ENCODE data around the gene ZSCAN30.

Gene ZSCAN30

DNA sequence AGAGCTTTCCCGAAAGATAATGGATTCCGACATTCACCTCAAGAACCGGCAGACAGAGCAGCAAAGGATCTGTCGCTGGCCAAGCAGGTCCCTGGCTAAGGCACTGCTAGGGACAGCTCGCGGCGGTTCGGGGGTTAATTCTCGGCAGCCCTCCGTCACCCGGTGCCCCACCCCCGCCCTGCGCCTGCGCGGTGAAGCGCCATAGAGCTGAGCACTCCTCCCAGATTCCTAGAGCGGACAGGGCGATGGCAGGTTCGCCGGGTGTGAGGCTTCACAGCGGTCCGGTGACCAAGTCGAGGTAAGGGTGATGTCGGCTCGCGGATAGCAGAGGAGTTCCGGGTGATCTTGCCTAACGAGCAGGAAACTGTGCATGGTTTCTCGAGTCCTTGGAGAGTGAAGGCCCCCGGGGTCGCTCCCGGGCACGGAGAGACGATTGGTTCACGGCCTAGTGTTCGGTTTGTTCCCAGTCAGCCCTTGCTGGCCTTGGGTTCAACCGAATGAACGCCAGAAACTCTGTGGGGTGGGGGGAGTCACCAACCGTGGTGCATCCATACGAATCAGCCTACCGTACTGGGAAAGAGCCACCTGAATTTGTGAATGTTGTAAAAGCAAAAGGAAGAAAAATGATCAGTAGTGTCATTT lies at the start of gene ZSCAN30:
Gene ZSCAN30, minus strand, starts transcription at position 136 of the 642 bp plus-strand sequence. CDS start 25,877 bp downstream, outside the sequence.
- DNase-seq = peak; percentile 94 to 98 (median 97)

- peak; percentile 64 to 86 (median 73) for DNase-seq
Measured at GRCh38 chr18:35337286-35337685, 47.3 kb upstream of the ZSCAN30 start.

GRCh38 chr18:35335866-35336265 lies 45.8 kb upstream of the ZSCAN30 start:
- DNase-seq = no peak

GRCh38 chr18:35334821-35335220 lies 44.8 kb upstream of the ZSCAN30 start:
- no peak for DNase-seq

DNA sequence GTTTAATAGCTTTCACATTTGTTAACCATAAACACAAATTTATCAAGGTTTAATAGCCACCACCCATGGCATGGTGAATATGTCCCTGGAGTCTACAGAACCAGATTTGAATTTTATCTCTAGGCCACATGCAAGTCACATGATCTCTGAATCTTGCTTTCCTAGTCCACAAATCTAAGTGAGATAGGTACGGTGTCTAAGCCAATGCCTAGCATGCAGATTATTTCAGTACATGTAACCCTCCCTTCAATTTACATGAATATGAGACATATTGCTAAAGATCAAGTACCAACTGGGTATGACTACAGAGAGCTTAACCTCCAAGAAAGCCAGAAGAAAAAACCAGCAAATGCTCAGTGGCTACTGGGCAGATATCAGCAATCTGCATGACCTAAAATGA lies 44.2 kb upstream of the ZSCAN30 start:
- no peak for DNase-seq

GRCh38 chr18:35331367-35332087 lies 41.5 kb upstream of the ZSCAN30 start:
- no peak for DNase-seq

- no peak for DNase-seq
Measured at GRCh38 chr18:35328868-35329267, 38.8 kb upstream of the ZSCAN30 start.

DNA sequence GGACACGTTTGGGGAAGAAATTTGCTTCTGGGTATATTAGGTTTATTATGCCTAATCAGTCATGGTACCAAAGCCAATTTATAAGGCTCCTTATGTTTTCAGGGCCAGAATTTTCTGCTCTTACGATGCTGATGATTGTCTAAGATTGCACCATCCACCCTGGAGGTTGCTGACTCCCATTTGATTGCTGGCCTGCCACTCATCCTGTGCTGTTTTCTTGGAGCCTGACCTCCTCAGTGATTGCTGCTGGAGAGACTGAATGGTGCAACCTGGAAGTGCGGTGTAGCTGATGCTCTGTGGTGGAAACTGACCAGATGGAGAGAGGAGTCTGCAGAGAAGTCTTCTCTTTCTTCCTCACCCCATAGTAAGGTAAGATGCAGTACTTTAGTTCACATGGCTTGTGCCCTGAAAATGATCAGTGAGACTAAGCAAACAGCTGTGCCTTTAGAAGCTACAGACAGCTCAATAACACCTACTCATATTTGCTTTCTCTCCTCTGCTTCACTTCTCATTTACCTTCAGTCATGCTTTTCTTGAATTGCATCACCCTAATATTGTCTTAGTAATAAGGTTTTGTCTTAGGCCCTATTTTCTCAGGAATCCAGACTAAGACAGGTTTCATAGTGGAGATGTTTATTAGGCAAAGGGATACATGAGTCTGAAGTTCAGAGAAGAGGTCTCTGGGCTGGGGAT lies 36.8 kb upstream of the ZSCAN30 start:
- DNase-seq = no peak

DNA sequence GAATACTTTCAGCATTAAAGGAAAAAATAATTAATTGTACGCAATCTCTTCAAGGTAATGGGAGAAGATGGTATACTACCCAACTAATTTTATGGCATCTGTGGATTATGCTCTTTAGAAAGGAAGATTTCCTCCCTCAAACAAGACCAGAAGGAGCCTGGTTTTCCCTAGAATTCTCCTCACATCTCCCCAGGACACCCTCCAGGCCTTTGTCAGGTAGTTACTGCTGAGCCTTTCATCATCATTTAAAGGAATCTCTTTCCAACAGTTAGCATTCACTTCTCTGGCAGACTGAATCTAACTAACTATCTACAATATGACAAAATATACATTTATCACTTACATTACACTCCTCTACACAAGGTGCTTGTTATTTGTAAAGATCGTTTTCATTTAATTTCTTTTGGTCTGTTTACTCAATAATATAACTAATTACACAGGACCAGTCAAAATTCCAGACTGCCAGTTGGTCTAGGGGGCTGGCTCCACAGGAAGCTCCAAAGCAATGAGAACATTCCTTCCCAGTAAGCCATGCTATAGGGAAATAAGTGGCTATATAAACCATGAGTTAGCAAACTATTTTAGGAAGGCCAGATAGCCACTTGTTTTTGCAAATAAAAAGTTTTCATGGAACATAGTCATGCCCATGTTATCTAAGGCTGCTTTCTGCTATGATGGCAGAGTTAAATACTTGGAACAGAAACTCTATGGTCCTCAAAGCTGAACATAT lies 35.1 kb upstream of the ZSCAN30 start:
- no peak for DNase-seq

DNA sequence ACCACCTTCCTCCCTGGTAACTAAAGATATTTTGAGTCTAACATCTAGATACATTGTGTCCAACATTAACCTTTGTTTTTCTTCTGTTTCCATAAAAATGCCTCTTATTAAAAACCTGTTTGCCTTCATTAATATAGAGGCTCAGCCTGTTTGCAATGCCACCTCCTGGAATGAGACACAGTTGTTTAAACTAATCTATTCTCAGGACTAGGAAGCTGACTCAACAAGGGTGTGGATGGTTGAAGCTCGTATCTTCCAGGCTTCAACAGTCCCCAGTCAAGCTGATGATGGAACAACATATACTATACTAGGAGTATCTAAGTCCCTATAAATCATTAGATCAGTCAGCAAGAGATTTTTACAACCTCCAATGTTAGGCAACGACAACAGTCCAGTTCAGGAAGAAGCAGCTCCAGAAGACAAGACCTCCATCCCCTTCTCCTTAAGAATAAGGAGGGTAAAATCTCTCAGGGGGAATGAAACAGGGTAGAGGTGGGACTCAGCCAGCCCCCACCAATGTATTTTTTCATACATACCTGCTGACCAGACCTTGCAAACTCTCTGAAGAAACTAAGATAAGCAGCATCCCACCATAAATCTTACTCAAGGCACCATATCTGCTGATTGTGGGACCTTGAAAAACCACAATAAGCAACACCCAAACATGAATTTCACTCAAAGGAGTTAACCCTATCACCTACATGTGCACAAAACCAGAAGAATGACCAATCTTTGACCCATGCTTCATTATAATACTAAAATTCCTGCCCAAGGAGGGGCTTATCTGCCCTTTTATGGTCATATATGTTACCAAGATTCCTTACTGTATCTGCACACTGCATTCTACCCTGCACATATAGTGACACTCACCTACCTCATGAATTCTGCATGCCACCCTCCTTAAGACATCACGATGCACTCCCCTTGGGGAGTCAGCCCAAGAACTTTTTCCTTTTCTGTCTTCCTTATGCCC lies 32.7 kb upstream of the ZSCAN30 start:
- DNase-seq = no peak

GRCh38 chr18:35311496-35311895 lies 21.5 kb upstream of the ZSCAN30 start:
- DNase-seq = no peak

GRCh38 chr18:35306588-35307250 lies 16.7 kb upstream of the ZSCAN30 start:
- DNase-seq = no peak

DNA sequence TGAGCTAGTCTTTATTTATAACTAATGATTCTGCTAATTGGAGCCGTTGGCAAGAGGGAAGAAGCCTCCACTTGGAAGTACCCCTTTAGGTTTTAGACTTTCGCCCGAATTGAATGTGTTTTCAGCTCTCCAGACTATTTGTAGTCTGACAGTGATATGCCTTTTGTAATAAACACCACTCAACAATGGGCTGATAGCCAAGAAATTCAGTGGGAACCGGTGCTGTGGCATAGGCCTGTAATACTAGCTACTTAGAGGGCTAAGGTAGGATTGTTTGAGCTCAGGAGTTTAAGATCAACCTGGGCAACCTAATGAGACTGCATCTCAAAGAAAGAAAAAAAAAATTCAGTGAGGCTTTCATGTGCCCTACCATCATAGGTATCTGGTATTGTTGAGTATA lies 13.6 kb upstream of the ZSCAN30 start:
- DNase-seq = no peak

DNA sequence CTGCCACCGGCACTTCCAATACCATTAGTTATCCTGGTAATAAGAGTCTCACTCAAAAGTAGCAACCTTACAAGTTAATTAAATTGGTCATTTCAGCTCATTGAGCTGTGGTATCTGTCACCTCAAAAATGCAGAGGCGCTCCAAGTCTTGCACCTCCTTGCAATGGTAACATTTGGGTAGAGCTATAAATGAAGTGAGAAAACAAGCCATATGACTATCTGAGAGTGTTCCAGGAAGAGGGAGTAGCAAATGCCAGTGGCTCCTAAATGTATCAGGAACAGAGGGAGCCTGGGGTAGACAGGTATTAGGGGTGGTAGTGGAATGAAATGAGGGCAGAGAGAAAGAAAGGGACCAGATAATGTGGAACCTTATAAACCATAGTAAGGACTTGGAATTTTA lies 6.0 kb upstream of the ZSCAN30 start:
- no peak for DNase-seq

DNA sequence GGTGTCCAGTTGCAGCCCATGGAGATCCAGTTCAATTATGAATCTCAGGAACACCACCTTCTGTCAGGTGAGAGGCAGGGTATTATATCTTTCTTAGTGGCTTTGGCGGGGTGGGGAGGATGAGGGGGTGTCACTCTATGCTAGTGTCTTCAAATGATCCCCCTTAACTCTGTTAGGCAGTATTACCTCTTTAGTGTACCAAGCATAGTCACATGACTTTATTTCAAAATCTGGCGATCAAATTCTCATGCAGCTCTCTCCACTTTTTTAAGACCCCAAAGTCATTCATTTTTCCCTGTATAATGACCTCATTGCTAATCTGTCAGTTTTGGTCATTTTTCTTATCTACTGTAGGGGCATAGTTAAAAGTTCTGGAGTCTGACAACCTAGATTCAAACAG lies 1.1 kb upstream of the ZSCAN30 start:
- DNase-seq = no peak

- peak in 1 of 3 donors; percentile 6 for DNase-seq
Measured at GRCh38 chr18:35289727-35290093, 319 bp downstream of the ZSCAN30 start.

- peak; percentile 10 to 24 (median 11) for DNase-seq
Measured at GRCh38 chr18:35289293-35289692, 736 bp downstream of the ZSCAN30 start.

DNA sequence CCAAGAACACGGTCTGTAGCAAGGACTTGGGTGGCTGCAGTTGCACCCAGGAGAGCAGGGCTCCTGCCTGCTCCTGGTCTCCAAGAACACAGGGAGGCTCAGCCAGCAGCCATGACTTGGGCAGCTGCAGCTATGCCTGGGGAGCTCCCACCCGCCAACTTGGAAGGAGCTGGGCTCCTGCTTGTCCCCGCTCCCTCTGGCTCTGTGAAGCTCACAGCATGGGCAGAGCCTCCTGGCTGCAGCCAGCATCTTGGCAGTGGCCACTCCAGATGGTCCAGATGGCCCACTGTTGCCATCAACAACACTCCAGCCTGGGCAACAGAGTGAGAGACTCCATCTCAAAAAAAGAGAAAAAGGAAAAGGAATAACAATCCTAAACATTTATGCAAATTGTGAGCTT lies 5.2 kb downstream of the ZSCAN30 start:
- DNase-seq = no peak

GRCh38 chr18:35283923-35284794 lies 5.9 kb downstream of the ZSCAN30 start:
- no peak for DNase-seq

- DNase-seq = peak in 2 of 3 donors; percentile 20 to 39
Measured at GRCh38 chr18:35282353-35282752, 7.7 kb downstream of the ZSCAN30 start.

Data from suppressor macrophage treated with lipopolysaccharide for 1 hour (primary cell).